MG63 (cell line): ENCODE measurements around the gene KCNG2. TPM values are rescaled to one million over a fixed set of nuclear protein-coding genes. Genes with fewer than 3 reads are reported as not detected.

Experiments used
- DNase-seq: peaks from one replicate; pipeline ENCODE4 v3.0.0-alpha.2; 2020
- H3K27me3 ChIP-seq: fragments of 250-450 bp; sonication (Bioruptor Pico); 2 replicates; pipeline ENCODE4 v1.5.1; 2020; ENCODE audit warnings: mild to moderate bottlenecking, moderate library complexity
- H3K36me3 ChIP-seq: fragments of 250-450 bp; sonication (Bioruptor Pico); 2 replicates; pipeline ENCODE4 v1.5.1; 2020; ENCODE audit warnings: mild to moderate bottlenecking, moderate library complexity
- H3K4me3 ChIP-seq: fragments of 250-450 bp; sonication (Bioruptor Pico); 2 replicates; pipeline ENCODE4 v1.5.1; 2020; ENCODE audit warnings: mild to moderate bottlenecking, moderate library complexity
- H3K9me3 ChIP-seq: fragments of 250-450 bp; sonication (Bioruptor Pico); 2 replicates; pipeline ENCODE4 v1.5.1; 2020; ENCODE audit warnings: mild to moderate bottlenecking, moderate library complexity
- total RNA-seq: library from RNA; depleted of rRNA; stranded (reverse); fragments of >200 nt; shearing (Covaris generic); gene quantifications from 2 replicates; pipeline ENCODE4 v1.2.3, GENCODE V29; 2014; ENCODE audit warnings: low replicate concordance

The KCNG2 gene
- total RNA-seq, 1 experiment from 2014 or later: not detected

DNA sequence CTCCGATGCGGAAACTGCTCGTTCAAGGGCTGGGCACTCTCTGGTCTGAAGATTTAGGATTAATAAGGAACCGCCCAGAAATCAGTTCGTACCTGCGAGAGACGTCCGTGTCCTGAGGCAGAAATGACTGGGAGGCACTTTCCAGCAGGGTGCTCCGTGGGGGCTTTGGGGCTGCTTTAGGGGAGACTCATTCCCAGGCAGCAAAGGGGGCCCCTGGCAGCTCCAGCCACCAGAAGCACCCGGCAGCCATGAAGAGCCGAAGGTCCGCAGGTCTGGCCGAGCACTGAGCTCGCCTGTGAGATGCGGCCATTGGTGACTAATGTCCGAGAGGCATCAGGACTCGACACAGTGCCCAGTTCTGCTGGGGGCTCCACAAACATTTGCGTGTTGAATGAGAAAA, 20.9 kb downstream of the KCNG2 start:
- Histone ChIP-seq H3K36me3 (no peaks in the 10 kb centered on the region), H3K9me3 (no peaks in the 10 kb centered on the region), H3K4me3 (no peak overlapping the region), H3K27me3 (no peaks in the 10 kb centered on the region; the same call in 1 of the 2 replicates)
- DNase-seq: no peak

DNA sequence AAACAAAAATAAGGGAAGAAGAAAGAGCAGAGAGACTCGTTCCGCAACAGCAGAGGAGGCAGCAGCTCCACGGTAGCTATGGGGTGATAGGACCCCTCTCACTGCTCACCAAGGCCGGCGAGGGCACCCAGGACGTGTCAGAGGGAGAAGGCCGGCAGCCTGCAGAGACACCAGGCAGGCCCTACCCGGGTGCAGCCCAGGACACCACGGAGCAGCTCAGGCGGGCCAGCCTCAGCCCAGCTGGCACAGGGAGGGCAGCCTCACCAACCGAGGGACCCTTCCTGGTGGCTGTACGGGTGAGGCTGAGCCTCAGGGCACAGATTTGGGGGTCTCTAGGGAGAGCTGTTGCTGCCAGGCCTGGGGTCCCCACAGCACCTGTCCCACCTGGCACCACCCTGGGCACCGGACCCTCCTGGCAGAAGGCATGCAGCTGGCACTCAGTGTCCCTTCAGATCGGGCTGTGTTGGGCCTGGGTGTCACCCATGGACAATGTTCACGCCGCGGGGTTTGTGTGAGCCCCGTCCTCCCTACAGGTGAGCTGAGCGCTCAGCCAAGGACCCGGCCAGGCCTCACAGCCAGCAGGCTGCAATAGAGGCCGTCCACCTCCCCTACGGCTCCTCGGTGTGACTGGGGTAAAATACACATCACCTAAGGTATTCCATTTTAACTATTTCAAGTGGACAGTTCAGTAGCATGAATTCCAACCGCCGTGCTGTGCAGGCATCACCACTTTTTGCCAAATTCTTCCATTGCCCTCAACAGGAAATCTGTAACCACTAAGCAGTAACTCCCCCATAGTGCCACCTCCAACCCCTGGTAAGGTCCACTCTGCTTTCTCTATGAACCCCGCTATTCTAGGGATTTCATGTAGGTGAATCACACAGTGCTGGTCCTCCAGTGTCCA, 21.6 kb downstream of the KCNG2 start:
- no peaks in the 10 kb centered on the region for H3K9me3 ChIP-seq
- no peak for DNase-seq
- no peaks in the 10 kb centered on the region for H3K27me3 ChIP-seq
- no peak overlapping the region for H3K4me3 ChIP-seq
- H3K36me3 ChIP-seq: no peaks in the 10 kb centered on the region

DNA sequence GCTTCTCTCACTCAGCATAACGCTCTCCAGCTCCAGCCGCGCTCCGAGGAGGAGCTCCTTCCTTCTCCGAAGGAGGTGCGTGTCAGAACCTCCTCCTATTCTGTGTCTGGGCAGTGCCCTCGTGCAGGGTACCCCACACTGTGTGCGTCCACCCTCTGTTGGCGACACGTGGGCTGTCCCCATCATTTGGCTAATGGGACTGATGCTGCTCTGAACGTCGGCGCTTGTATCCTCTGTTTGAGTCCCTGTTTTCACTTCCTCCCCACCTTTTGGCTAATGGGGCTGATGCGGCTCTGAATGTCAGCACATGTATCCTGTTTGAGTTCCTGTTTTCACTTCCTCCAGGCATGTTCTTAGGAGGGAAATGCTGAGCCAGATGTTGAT, 22.2 kb downstream of the KCNG2 start:
- Histone ChIP-seq H3K9me3 (no peaks in the 10 kb centered on the region), H3K4me3 (no peak overlapping the region), H3K27me3 (no peaks in the 10 kb centered on the region), H3K36me3 (no peaks in the 10 kb centered on the region)
- DNase-seq: no peak

DNA sequence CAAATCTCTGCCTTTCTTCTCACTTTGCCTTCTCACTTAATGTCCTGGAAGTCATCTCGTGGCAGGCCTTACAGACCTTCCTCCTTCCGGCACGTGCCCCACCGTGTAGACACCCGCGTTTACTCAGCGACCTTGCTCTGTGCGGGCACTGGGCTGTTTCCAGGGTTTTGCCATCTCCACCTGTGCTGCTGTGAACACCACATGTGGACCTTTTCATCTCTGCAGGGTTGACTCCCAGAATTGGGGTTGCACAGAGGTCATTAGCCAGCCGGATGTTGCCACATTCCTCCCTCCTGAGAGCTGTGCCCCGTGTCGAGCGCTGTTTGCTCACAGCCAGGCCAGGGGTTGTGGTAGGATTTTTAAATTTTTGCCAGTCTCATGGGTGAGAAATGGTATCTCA, 25.4 kb downstream of the KCNG2 start:
- Histone ChIP-seq H3K4me3 (no peak overlapping the region), H3K27me3 (no peaks in the 10 kb centered on the region), H3K36me3 (no peaks in the 10 kb centered on the region), H3K9me3 (no peaks in the 10 kb centered on the region)
- no peak for DNase-seq

DNA sequence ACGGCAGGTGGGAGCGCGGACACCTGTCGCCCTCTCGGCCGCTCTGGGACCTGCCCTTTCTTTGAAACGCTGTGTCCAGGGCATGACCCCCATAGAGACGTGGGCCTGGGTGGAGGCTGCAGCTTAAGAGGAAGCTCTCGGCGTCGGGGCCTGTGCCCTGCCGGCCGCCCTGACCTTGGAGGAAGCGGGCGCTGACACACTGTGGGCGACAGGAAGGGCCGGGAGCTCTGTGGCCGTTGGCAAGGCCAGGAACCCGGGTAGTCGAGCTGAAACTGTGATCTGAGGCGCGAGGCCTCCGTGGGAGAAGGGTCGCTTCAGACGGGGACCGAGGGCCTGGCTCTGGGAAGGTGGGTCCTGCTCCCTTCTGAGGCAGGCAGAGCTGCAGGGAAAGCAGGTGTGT, 28.2 kb downstream of the KCNG2 start:
- no peaks in the 10 kb centered on the region for H3K36me3 ChIP-seq
- no peak overlapping the region for H3K4me3 ChIP-seq
- no peaks in the 10 kb centered on the region for H3K9me3 ChIP-seq
- no peaks in the 10 kb centered on the region for H3K27me3 ChIP-seq
- no peak for DNase-seq

DNA sequence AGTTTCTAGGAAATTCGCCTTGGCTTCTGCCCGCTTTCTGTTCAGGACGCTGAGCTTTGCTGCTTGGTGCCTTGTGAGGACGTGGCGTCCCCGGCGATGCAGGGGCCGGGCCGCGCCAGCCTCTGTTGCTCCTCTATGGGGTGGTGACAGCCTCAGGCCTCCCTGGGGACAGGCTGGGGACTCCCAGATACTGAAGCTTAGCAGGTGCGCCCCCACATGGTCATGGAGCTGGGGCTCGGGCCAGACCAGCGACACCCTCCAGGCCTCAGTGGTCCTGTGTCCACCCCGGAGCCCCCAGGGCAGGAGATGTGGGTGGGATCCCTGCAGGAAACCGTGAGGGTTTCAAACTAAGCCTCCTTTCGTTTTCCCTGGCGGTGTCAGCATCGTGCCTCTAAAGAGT, 29.2 kb downstream of the KCNG2 start:
- Histone ChIP-seq H3K27me3 (no peaks in the 10 kb centered on the region), H3K9me3 (no peaks in the 10 kb centered on the region), H3K4me3 (no peak overlapping the region), H3K36me3 (no peaks in the 10 kb centered on the region)
- DNase-seq: no peak

DNA sequence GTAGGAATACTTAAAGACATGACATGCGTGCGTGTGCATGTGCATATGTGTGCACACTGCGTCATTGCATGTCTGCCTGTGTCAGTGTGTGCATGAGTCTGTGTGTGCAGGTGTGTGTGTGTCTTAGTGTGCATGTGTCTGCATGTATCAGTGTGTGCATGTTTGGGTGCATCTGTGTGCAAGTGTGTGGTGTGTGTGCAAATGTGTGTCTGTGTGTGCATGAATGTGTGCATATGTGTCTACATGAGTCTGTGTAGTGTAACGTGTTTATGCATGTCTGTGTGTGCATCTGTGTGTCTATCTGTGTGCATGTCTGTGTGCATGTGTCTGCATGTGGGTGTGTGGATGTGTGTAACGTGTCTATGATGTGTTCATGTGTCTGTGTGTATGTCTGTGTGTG, 30.5 kb downstream of the KCNG2 start:
- no peaks in the 10 kb centered on the region for H3K36me3 ChIP-seq
- no peak overlapping the region for H3K4me3 ChIP-seq
- no peaks in the 10 kb centered on the region for H3K27me3 ChIP-seq
- no peaks in the 10 kb centered on the region for H3K9me3 ChIP-seq
- no peak for DNase-seq

DNA sequence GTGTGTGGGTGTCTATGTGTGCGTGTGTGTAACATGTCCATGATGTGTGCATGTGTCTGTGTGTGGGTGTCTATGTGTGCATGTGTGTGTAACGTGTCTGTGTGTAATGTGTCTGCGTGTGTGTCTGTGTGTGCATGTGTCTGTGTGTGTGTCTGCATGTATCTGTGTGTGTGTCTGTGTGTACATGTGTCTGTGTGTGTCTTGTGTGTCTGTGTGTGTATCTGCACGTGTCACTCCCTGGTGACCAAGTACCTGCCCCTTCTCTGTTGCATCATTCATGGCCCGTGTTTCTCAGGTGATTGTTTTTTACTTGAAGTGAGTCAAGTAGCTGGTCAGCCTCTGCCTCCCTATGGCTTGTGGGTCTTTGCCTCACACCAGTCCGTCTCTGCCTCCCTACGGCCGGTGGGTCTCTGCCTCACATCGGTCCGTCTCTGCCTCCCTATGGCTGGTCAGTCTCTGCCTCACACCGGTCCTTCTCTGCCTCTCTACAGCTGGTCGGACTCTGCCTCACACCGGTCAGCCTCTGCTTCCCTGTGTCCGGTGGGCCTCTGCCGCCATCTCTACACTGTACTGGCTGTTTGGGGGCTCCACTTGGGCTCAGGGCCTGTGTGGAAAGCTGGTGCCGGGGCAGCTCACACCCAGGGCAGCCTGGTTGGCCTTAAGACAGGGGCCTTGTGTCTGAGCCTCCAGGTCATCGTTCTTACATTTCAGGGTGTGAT, 31.6 kb downstream of the KCNG2 start:
- no peak for DNase-seq
- Histone ChIP-seq H3K9me3 (no peaks in the 10 kb centered on the region), H3K36me3 (no peaks in the 10 kb centered on the region), H3K4me3 (no peak overlapping the region), H3K27me3 (no peaks in the 10 kb centered on the region)

DNA sequence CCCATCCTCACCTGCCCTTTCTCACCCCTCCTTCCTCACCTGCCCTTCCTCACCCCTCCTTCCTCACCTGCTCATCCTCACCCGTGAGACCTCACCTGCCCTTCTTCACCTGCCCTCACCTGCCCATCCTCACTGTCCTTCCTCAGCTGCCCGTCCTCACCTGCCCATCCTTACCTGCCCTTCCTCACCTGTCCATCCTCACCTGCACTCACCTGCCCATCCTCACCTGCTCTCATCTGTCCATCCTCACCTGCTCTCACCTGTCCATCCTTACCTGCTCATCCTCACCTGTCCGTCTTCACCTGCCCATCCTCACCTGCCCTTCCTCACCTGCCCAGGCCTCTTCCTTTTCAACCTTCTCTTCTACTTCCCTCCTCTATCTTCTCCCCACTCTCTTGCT, 34.4 kb downstream of the KCNG2 start:
- H3K4me3 ChIP-seq: no peak overlapping the region
- no peaks in the 10 kb centered on the region; the same call in 1 of the 2 replicates for H3K27me3 ChIP-seq
- H3K9me3 ChIP-seq: no peaks in the 10 kb centered on the region
- no peak for DNase-seq
- H3K36me3 ChIP-seq: no peaks in the 10 kb centered on the region

DNA sequence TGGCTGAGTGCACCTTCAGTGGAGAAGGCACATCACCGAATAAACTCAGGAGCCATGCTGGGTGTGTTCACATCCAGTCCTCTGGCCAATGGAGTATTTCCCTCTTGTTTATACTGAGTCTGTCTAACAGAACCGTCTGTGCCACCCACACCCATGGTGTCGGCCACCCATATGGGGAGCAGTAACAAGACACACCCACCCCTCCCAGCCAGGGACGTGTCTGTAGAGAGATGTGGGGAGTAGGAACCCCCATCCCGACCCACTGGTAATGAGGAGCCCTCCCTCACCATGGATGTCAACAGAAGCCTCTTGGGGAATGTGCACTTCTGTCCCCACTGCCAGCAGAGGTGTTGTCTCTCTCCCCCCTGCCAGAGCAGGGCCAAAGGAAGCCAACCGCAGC, 37.1 kb downstream of the KCNG2 start:
- DNase-seq: no peak
- Histone ChIP-seq H3K27me3 (no peaks in the 10 kb centered on the region; the same call in 1 of the 2 replicates), H3K9me3 (no peaks in the 10 kb centered on the region), H3K4me3 (no peak overlapping the region), H3K36me3 (no peaks in the 10 kb centered on the region)

DNA sequence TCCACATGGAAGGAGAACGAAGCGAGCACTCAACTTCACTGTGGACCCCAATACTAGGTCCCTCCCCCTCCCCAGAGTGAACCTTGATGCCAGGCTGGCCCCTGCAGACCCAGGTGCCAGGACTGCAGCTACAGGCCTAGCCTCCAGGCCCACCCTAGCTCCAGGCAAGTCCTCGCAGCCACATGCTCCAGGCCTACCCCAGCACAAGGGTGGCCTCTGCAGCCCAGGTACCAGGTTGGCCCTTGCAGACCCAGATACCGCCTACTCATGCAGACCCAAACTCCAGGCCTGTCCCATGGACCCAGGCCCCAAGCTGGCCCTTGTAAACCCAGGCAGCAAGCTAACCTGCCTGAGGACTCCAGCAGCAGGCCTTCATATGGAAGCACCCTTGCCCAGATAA, 44.2 kb downstream of the KCNG2 start:
- no peak for DNase-seq

DNA sequence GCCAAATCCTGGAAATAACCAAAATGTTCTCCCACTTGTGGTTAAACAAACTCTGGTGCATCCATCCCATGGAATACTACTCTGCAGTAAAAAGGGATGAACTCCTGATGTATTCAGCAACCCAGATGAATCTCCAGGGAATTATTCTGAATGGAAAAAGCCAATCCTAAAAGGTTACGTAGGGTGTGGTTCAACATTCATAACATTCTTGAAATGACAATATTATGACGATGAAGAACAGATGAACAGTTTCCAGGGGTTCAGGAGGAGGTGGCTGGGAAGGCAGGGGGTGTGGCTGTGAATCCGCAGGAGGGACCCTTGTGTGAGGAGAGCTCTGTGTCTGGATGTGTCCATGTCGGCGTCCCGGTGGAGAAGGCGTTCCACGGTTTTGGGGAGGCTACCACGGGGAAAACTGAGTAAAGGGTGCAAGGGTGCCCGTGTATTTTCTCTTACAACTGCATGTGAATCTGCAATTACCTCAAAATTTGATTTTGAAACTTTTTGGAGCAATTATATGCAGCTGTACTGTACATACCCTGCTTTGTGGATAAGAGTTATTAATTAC, 47.3 kb downstream of the KCNG2 start:
- peaks cover 4% of the 10 kb centered on the region for H3K9me3 ChIP-seq
- no peak overlapping the region for H3K4me3 ChIP-seq
- H3K36me3 ChIP-seq: no peaks in the 10 kb centered on the region
- no peak for DNase-seq
- H3K27me3 ChIP-seq: no peaks in the 10 kb centered on the region

More for the DNA sequence above, 44.2 kb downstream of the KCNG2 start:
- Histone ChIP-seq H3K9me3 (peaks cover 4% of the 10 kb centered on the region), H3K4me3 (no peak overlapping the region), H3K27me3 (no peaks in the 10 kb centered on the region), H3K36me3 (no peaks in the 10 kb centered on the region)

DNA sequence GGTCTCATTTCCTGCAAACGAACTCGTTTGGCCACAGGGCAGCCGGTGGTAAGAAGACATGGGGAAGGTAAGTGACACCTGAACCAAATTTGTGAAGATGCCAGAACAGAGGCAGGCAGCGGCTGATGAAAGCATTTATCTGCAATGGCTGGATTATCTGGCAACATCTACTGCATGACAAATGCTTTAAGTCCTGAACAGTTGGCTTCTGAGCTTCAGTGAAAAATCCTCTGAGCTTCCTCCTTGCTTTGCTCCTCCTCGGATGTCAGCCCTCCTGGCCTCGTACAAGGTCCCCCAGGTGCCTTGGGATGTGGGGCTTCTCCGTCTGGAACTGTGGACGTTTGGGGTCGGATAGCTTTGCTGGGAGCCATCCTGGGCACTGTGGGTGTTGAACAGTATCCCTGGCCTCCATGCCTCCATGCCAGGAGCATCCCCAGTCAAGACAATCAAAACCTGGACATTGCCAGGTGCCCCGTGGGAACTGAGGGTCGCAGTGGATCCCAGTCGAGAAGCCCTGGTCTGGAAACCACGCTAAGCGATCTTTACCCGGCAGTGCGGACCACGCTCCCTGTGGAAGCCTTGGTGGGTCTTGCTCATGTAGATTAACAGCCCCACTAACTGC, 49.3 kb downstream of the KCNG2 start:
- DNase-seq: no peak
- Histone ChIP-seq H3K9me3 (peaks cover 4% of the 10 kb centered on the region), H3K27me3 (no peaks in the 10 kb centered on the region), H3K4me3 (no peak overlapping the region), H3K36me3 (no peaks in the 10 kb centered on the region)

DNA sequence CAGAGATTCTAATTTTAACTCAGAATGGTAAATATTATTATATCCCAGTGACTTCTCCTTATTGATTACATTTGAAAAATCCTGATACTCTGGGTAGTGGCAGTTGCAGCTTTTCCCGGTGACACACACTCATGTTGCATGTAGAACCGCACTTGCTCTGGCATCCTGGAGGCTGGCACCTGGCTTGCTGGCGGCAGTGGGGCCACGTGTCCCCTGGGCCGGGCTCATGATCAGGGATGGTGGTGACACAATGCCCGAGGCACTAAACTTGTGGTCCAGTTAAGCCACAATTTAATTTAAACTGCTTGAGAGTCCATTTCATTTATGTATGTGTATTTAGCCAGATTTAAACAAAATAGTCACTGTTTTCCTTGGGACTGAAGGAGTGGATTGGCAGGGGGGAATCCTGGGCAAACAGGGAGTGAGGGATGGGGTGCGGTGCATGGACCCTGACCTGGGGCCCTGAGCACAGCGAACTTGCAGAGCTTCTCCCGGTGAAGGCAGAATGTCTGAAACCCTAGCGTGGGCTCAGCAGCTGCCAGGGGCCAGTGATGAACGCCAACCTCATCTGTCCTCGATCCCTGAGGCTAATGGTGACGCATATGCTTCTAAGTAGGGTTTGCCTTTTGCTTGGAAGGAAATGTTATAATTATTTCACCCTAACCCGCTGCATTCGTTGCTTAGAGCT, 50.0 kb downstream of the KCNG2 start:
- Histone ChIP-seq H3K27me3 (no peaks in the 10 kb centered on the region), H3K4me3 (no peak overlapping the region), H3K36me3 (no peaks in the 10 kb centered on the region), H3K9me3 (peaks cover 4% of the 10 kb centered on the region)
- peak; percentile 38 for DNase-seq

DNA sequence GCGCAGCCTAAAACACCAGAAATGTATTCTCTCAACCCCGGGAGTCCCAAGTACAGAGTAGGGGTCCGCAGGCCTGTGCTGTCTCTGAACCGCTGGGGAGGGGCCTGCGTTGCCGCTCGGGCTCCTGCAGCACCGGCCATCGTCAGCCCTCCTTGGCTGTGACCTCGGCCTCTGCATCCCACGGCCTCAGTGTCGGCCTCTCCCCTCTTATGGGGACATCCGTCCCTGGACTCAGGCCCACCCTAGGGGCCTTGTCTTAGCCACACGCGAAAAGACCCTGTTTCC, 50.5 kb downstream of the KCNG2 start:
- H3K36me3 ChIP-seq: no peaks in the 10 kb centered on the region
- no peaks in the 10 kb centered on the region for H3K27me3 ChIP-seq
- no peak for DNase-seq
- H3K9me3 ChIP-seq: peaks cover 4% of the 10 kb centered on the region
- H3K4me3 ChIP-seq: no peak overlapping the region

DNA sequence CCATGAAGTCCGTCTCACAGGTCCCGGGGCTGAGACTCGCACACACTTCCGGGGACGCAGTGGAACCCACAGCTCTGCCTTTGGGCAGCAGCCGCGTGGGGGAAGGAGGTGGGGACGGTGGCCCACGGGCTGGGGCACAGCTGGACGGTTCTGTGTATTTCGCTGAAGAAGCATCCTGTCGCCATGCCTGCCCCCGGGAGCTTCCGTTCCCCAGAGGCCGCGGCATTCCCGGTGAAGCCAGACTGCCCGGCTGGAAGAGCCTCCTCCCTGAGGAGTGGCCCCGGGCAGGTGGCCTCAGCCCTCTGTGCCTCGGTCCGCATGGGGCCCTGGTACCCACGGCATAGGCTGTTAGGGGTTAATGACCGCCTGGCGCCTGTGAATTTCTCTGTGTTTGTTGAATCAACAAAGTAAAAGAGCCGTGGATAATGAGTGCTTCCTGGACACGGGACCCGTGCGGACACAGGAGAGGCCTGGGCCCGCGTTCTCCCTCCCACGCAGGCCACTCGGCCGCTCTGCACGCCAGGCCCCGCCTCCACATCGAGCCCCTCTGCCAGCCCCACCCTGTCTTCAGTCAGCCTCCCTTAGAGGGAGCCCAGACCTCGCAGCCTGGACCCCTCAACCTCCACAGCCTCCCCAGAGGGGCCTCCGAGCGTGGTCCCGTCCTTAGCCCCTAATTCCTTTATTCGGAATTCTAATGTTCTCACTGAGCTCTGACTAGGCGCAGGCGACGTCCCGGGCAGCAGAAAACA, 51.0 kb downstream of the KCNG2 start:
- Histone ChIP-seq H3K4me3 (no peak overlapping the region), H3K9me3 (peaks cover 4% of the 10 kb centered on the region), H3K27me3 (no peaks in the 10 kb centered on the region), H3K36me3 (no peaks in the 10 kb centered on the region)
- no peak for DNase-seq
